NOMO-1 treated with dmso at 0.1 percent for 144 hours (cell line): ENCODE measurements around the gene TSPAN6.

Experiments
- DNase-seq: peaks from one replicate; lab custom pipeline; 2025; ENCODE audit not compliant: unreplicated experiment; lab: John Stamatoyannopoulos, UW

Gene TSPAN6

GRCh38 chrX:100586747-100587146, 49.9 kb downstream of the TSPAN6 start:
- no peak for DNase-seq

- no peak for DNase-seq
These were observed 52.0 kb downstream of the TSPAN6 start, which contains the start of gene TNMD for GRCh38 chrX:100584611-100585010. TSS of gene TNMD (plus strand) at chrX:100584936. CDS start at chrX:100585019, 83 bp downstream.
